HEK293 (cell line): Measurements from ENCODE around the gene ST7.

Source experiments
- CTCF ChIA-PET: fragments of 350-600 bp; formaldehyde crosslinking; extraction: SDS; loops from one replicate; lab custom pipeline; 2021; ENCODE audit warnings: antibody characterized with exemption; lab: Yijun Ruan, JAX
- POLR2A ChIA-PET: fragments of 300-600 bp; formaldehyde crosslinking; extraction: SDS; loops from one replicate; lab custom pipeline; 2020; ENCODE audit warnings: antibody characterized with exemption, inconsistent platforms; lab: Yijun Ruan, JAX
- H3K27ac ChIP-seq: fragments of 200-500 bp; sonication (Bioruptor generic); 2 replicates; pipeline ENCODE4 v1.5.1; 2014; ENCODE audit warnings: low read depth, low read length, control low read depth, inconsistent platforms; ENCODE audit errors: extremely low read depth
- H3K36me3 ChIP-seq, 2 experiments: fragments of 200-500 bp in 1 of 2; sonication (Bioruptor generic) in 1 of 2; 1 replicate in 1 of 2; 2 replicates in 1 of 2; pipeline ENCODE4 v1.5.1; 2014 to 2017; ENCODE audit warnings: inconsistent platforms in 2 of 2, low read length in 2 of 2; ENCODE audit not compliant: control insufficient read depth in 2 of 2, insufficient read depth in 1 of 2
- H3K4me1 ChIP-seq: fragments of 200-500 bp; sonication (Bioruptor generic); 2 replicates; pipeline ENCODE4 v1.5.1; 2014; ENCODE audit warnings: mild to moderate bottlenecking, low read length, inconsistent platforms; ENCODE audit not compliant: control insufficient read depth, insufficient read depth
- H3K4me3 ChIP-seq: 2 replicates; pipeline ENCODE4 v1.5.1; 2011; ENCODE audit warnings: low read depth, mild to moderate bottlenecking, control low read depth, low read length, moderate library complexity
- H3K9me3 ChIP-seq: fragments of 200-500 bp; sonication (Bioruptor generic); 2 replicates; pipeline ENCODE4 v1.5.1; 2014; ENCODE audit warnings: low read depth, low read length, inconsistent platforms; ENCODE audit not compliant: control insufficient read depth, insufficient read depth
- HOXA7 ChIP-seq: sonication (generic); formaldehyde crosslinking; IDR thresholded peaks from 2 replicates; pipeline ENCODE4 v1.8.1; 2022; ENCODE audit warnings: missing genetic modification reagents, borderline replicate concordance
- SETDB1 ChIP-seq: IDR thresholded peaks from one replicate; pipeline ENCODE4 v1.6.1; 2017; ENCODE audit warnings: mild to moderate bottlenecking, low read length, moderate library complexity, mixed read lengths; ENCODE audit not compliant: insufficient read length
- SP3 ChIP-seq: fragments of 450-650 bp; formaldehyde crosslinking; IDR thresholded peaks from 2 replicates; pipeline ENCODE4 v1.5.1; 2016; ENCODE audit warnings: missing biosample characterization, missing genetic modification characterization
- ZBTB17 ChIP-seq: fragments of 450-650 bp; formaldehyde crosslinking; IDR thresholded peaks from 2 replicates; pipeline ENCODE4 v1.5.1; 2016; ENCODE audit warnings: missing biosample characterization, missing genetic modification characterization
- ZFP37 ChIP-seq: fragments of 450-650 bp; formaldehyde crosslinking; IDR thresholded peaks from 2 replicates; pipeline ENCODE4 v1.5.1; 2016; ENCODE audit warnings: missing biosample characterization, missing genetic modification characterization
- ZFP41 ChIP-seq: fragments of 450-650 bp; formaldehyde crosslinking; IDR thresholded peaks from 2 replicates; pipeline ENCODE4 v1.5.1; 2016; ENCODE audit warnings: missing biosample characterization, missing genetic modification characterization, borderline replicate concordance
- ZNF133 ChIP-seq: fragments of 450-650 bp; formaldehyde crosslinking; IDR thresholded peaks from 2 replicates; pipeline ENCODE4 v1.5.1; 2016; ENCODE audit warnings: missing biosample characterization, missing genetic modification characterization
- ZNF221 ChIP-seq: fragments of 450-650 bp; formaldehyde crosslinking; IDR thresholded peaks from 2 replicates; pipeline ENCODE4 v1.5.1; 2017; ENCODE audit warnings: missing biosample characterization, missing genetic modification characterization, borderline replicate concordance
- ZNF26 ChIP-seq: fragments of 450-650 bp; formaldehyde crosslinking; IDR thresholded peaks from 2 replicates; pipeline ENCODE4 v1.5.1; 2016; ENCODE audit warnings: missing biosample characterization, missing genetic modification characterization
- ZNF423 ChIP-seq: fragments of 450-650 bp; formaldehyde crosslinking; IDR thresholded peaks from 2 replicates; pipeline ENCODE4 v1.5.1; 2016; ENCODE audit warnings: missing biosample characterization, missing genetic modification characterization
- ZNF585B ChIP-seq: fragments of 450-650 bp; formaldehyde crosslinking; IDR thresholded peaks from 2 replicates; pipeline ENCODE4 v1.5.1; 2016; ENCODE audit warnings: missing biosample characterization, missing genetic modification characterization
- ZNF626 ChIP-seq: fragments of 450-650 bp; sonication (Bioruptor Pico); formaldehyde crosslinking; IDR thresholded peaks from 2 replicates; pipeline ENCODE4 v1.5.1; 2018; ENCODE audit warnings: missing biosample characterization, missing genetic modification characterization, inconsistent platforms
- ZNF654 ChIP-seq: fragments of 450-650 bp; formaldehyde crosslinking; IDR thresholded peaks from 2 replicates; pipeline ENCODE4 v1.5.1; 2016; ENCODE audit warnings: low read depth, missing biosample characterization, missing genetic modification characterization
- ZNF664 ChIP-seq: fragments of 450-650 bp; formaldehyde crosslinking; IDR thresholded peaks from 2 replicates; pipeline ENCODE4 v1.5.1; 2016; ENCODE audit warnings: missing biosample characterization, missing genetic modification characterization
- ZNF677 ChIP-seq: fragments of 450-650 bp; IDR thresholded peaks from 2 replicates; pipeline ENCODE4 v1.5.0; 2018; ENCODE audit warnings: missing biosample characterization, mild to moderate bottlenecking, missing genetic modification characterization, moderate library complexity
- ZNF747 ChIP-seq: fragments of 450-650 bp; formaldehyde crosslinking; IDR thresholded peaks from 2 replicates; pipeline ENCODE4 v1.5.1; 2016; ENCODE audit warnings: missing biosample characterization, missing genetic modification characterization
- ZSCAN16 ChIP-seq: fragments of 450-650 bp; formaldehyde crosslinking; IDR thresholded peaks from 2 replicates; pipeline ENCODE4 v1.5.1; 2016; ENCODE audit warnings: missing biosample characterization, missing genetic modification characterization
- ZXDB ChIP-seq: fragments of 450-650 bp; formaldehyde crosslinking; IDR thresholded peaks from 2 replicates; pipeline ENCODE4 v1.5.1; 2016; ENCODE audit warnings: missing biosample characterization, missing genetic modification characterization
- TF ChIP-seq, protein P1 (sequence below): fragments of 450-650 bp; formaldehyde crosslinking; IDR thresholded peaks from 2 replicates; pipeline ENCODE4 v1.5.1; 2016; ENCODE audit warnings: missing biosample characterization, missing genetic modification characterization

The ST7 gene

DNA sequence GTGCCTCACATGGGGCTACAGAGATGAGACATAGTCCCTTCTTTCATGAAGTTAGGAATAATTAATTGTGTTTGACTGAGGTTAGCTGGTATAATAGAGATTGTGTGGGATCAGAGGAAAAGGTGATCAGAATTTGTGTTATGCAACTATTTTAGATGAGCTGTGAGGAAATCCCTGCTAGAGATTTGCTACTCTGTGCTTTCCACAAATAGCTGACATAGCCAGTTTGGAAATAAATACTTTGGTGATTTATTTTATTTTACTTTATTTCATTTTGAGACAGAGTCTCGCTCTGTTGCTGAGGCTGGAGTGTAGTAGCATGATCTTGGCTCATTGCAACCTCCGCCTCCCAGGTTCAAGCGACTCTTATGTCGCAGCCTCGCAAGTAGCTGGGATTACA, 32.3 kb downstream of the ST7 start:
- no peak overlapping the region for H3K27ac ChIP-seq
- H3K9me3 ChIP-seq = no peaks in the 10 kb centered on the region
- no peaks in the 10 kb centered on the region for H3K4me1 ChIP-seq
- ChIA-PET POLR2A (no interaction called here), CTCF (interaction anchor here (0.9 to 4.2 kb wide), 12 partner anchors 10 to 225 kb away, joined by 3 to 64 read pairs (median 10); no protein-coding TSS in a partner anchor)
- no peaks in the 10 kb centered on the region for H3K36me3 ChIP-seq
- no peak overlapping the region for H3K4me3 ChIP-seq
- TF ChIP-seq ZNF664 = no peak
- no peak for TF ChIP-seq SETDB1
- TF ChIP-seq ZNF626 (tag by site-specific recombination) = no peak
- no peak for TF ChIP-seq ZNF423
- no peak for TF ChIP-seq ZXDB (tag by site-specific recombination)

GRCh38 chr7:116986611-116987565, 33.6 kb downstream of the ST7 start:
- Histone ChIP-seq H3K4me1 (no peaks in the 10 kb centered on the region), H3K36me3 (no peaks in the 10 kb centered on the region), H3K9me3 (no peaks in the 10 kb centered on the region), H3K27ac (no peak overlapping the region), H3K4me3 (no peak overlapping the region)
- ChIA-PET CTCF (interaction anchor here (0.6 to 4.2 kb wide), 12 partner anchors 9 to 139 kb away, joined by 3 to 64 read pairs (median 10); no protein-coding TSS in a partner anchor), POLR2A (no interaction called here)
- TF ChIP-seq ZFP41 (tag by site-specific recombination) (no peak), ZNF133 (tag by site-specific recombination) (no peak), ZBTB17 (peak; percentile 44; the same call in 1 of the 2 replicates), ZNF26 (tag by site-specific recombination) (no peak)

- Histone ChIP-seq H3K4me1 (no peaks in the 10 kb centered on the region), H3K9me3 (no peaks in the 10 kb centered on the region), H3K36me3 (no peaks in the 10 kb centered on the region), H3K4me3 (no peak overlapping the region), H3K27ac (no peak overlapping the region)
- POLR2A ChIA-PET = no interaction called here
- TF ChIP-seq ZNF654 (tag by site-specific recombination) (peak; percentile 65), ZNF677 (tag by site-specific recombination) (no peak), SP3 (tag by site-specific recombination) (no peak), ZNF221 (no peak), ZNF423 (no peak)
- CTCF ChIA-PET = interaction anchor here (0.6 to 3.5 kb wide), 28 partner anchors 8 to 866 kb away, joined by 3 to 57 read pairs (median 4); no protein-coding TSS in a partner anchor
Measured at GRCh38 chr7:116988363-116988989, 35.2 kb downstream of the ST7 start.

- ChIA-PET POLR2A (no interaction called here), CTCF (interaction anchor here (0.7 to 3.5 kb wide), 6 partner anchors 9 to 393 kb away, joined by 3 to 57 read pairs (median 6); no protein-coding TSS in a partner anchor)
- no peak for TF ChIP-seq HOXA7 (CRISPR knock-in tag)
- no peak for TF ChIP-seq ZNF585B (tag by site-specific recombination)
- TF ChIP-seq ZSCAN16 (tag by site-specific recombination) = no peak
- TF ChIP-seq ZNF747 (tag by site-specific recombination) = no peak
- TF ChIP-seq, protein P1, sequence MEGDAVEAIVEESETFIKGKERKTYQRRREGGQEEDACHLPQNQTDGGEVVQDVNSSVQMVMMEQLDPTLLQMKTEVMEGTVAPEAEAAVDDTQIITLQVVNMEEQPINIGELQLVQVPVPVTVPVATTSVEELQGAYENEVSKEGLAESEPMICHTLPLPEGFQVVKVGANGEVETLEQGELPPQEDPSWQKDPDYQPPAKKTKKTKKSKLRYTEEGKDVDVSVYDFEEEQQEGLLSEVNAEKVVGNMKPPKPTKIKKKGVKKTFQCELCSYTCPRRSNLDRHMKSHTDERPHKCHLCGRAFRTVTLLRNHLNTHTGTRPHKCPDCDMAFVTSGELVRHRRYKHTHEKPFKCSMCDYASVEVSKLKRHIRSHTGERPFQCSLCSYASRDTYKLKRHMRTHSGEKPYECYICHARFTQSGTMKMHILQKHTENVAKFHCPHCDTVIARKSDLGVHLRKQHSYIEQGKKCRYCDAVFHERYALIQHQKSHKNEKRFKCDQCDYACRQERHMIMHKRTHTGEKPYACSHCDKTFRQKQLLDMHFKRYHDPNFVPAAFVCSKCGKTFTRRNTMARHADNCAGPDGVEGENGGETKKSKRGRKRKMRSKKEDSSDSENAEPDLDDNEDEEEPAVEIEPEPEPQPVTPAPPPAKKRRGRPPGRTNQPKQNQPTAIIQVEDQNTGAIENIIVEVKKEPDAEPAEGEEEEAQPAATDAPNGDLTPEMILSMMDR (tag by site-specific recombination) = no peak
- no peak for TF ChIP-seq ZFP37 (tag by site-specific recombination)
- TF ChIP-seq, all 188 proteins: peak for 0
- Histone ChIP-seq H3K4me3 (no peak overlapping the region), H3K36me3 (no peaks in the 10 kb centered on the region), H3K27ac (no peak overlapping the region), H3K4me1 (no peaks in the 10 kb centered on the region), H3K9me3 (no peaks in the 10 kb centered on the region)
Measured at GRCh38 chr7:116990056-116990455, 36.8 kb downstream of the ST7 start.
